Ovary (tissue), 3 donors: Measurements from ENCODE around the gene RIMS1.

ENCODE experiments used
- CTCF ChIP-seq, 3 donors: fragments of 450-650 bp in 2 of 3; fragments of 200-600 bp in 1 of 3; IDR thresholded peaks; one replicate each; pipeline versions ENCODE4 v1.5.1 to v1.8.0; 2016 to 2022; ENCODE audit warnings: antibody characterized with exemption in 3 of 3, mild to moderate bottlenecking in 1 of 3
- EP300 ChIP-seq: sonication (generic); formaldehyde crosslinking; IDR thresholded peaks from one replicate; pipeline ENCODE4 v1.6.1; 2017; ENCODE audit warnings: antibody characterized with exemption
- donor health status: DM: no; HTN: no; CAD: no.

- TF ChIP-seq CTCF (IDR thresholded peaks at IDR 0.05) (no peak), EP300 (no peak)
These were observed 362.3 kb downstream of the RIMS1 start for GRCh38 chr6:72248621-72249020.
